Measurements from ENCODE around the gene F2R.
"Not testable (repeated sequence)": the region's sequence is repeated elsewhere in the genome, so short reads cannot be mapped to it uniquely, and the experiment has no call there.

The F2R gene

DNA sequence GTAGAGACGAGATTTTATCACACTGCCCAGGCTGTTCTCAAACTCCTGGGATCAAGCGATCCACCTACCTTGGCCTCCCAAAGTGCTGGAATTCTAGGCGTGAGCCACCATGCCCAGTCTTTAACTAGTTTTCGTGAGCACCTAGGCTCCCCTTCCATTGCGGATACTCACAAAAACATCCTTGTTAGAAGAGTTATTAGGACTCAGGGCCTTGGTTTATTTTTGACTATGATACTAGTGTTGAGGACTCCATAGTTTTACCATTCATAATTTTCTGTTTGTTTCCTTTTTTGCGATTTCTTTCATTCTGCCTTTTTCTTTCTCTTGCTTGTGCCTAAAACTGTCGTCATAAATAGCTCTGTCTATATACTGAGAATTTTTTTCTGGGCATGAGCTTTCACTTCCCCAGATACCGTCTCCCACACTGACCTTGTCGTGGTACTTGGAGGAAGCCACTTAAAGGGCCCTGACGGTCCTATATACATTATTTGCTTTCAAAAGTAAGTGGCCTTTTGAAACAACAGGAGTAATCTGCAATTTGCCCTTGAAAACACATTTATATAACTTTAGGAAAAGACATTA, 5.2 kb downstream of the F2R start:
- no peak for DNase-seq

DNA sequence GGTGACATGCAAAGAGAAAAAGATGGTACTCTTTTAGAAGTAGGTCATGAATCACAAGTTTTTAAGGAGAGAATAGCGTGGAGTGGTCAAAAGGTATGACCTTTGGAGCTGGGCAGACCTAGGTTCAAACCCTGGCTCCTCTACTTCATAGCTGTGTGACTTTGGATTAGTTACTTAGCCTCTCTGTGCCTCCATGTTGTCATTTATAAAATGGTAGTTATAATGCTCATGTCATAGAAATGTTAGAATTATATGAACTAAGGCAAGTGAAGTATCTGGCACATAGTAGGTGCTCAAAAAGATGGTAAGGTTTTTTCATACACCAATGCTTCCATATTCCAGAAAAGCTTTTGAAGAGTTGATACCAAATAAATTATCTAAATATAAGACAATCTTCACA, 7.3 kb downstream of the F2R start:
- no peak for DNase-seq

DNA sequence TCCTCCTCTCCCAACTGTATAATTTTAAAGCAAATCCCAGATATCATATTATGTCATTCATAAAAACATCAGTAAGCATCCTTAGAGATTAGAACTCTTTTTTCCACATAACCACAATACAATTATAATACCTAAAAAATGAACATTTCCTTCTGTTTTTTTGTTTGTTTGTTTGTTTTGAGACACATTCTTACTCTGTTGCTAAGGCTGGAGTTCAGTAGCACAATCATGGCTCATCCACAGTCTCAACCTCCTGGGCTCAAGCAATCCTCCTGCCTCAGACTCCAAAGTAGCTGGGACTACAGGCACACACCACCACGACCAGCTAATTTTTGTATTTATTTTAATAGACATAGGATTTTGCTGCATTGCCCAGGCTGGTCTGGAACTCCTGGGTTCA, 8.0 kb downstream of the F2R start:
- DNase-seq = no peak

DNA sequence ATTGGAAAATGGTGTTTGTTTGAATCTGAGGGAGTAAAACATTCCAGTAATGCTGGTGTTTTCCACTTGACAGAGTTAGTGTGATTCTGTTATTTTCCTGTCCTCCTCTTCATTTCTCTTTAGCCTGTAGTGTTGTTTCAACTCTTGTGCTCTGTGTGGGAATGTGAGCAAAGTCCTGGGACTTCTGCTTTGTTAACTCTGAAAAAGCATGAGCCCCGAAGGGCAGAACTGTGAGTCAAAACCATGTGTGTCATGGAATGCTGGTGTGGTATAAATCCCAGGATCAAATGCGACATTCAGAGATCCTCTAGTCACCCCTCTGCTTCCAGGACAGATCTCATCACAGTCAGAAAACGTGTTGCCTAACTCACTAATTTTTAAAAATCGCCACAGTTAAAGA, 8.9 kb downstream of the F2R start:
- no peak for DNase-seq

DNA sequence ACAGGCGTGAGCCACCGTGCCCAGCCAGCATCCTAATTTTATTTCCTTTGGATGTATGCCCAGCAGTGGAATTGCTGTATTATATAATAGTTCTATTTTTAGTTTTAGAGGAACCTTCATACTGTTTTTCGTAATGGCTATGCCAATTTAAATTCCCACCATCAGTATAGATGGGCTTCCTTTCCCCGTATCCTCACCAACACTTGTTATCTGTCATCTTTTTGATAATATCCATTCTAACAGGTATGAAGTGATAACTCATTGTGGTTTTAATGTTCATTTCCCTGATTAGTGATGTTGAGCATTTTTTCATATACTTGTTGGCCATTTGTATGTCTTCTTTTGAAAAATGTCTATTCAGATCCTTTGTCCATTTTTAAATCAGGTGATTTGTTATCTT, 13.0 kb downstream of the F2R start:
- DNase-seq = no peak

DNA sequence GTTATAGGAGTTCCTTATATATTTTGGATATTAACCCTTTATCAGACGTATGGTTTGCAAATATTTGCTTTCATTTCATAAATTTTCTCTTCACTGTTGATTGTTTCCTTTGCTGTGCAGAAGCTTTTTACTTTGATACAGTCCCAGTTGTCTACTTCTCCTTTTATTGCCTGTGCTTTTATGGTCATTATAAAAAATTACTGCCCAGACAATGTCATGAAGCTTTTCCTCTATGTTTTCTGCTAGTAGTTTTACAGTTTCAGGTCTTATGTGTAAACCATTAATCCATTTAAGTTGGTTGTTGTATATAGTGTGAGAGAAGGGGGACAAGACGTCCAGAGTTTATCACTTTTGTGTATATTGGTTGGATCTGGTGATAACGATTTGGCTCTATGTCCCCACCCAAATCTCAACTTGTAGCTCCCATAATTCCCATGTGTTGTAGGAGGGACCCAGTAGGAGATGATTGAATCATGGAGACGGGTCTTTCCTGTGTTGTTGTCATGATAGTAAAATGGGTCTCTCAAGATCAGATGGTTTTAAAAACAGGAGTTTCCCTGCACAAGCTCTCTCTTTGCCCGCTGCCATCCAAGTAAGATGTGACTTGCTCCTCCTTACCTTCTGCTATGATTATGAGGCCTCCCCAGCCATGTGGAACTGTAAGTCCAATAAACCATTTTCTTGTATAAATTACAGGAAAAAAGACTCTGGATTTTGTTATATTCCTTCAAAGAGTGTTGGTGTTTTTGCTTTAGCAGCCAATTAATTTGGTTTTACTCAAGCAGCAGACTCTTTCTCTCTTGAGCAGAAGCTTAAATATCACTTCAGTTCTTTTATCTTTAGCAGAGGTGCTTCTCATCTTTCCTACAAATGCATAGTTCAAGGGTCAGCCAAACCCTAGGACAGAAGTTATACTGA, 13.7 kb downstream of the F2R start:
- no peak for DNase-seq

DNA sequence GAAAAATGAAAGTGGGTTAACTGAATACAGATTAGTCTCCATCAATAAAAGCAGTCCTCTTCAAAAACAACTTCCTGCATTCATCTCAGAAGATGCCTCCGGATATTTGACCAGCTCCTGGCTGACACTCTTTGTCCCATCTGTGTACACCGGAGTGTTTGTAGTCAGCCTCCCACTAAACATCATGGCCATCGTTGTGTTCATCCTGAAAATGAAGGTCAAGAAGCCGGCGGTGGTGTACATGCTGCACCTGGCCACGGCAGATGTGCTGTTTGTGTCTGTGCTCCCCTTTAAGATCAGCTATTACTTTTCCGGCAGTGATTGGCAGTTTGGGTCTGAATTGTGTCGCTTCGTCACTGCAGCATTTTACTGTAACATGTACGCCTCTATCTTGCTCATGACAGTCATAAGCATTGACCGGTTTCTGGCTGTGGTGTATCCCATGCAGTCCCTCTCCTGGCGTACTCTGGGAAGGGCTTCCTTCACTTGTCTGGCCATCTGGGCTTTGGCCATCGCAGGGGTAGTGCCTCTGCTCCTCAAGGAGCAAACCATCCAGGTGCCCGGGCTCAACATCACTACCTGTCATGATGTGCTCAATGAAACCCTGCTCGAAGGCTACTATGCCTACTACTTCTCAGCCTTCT, 16.6 kb downstream of the F2R start:
- no peak for DNase-seq

DNA sequence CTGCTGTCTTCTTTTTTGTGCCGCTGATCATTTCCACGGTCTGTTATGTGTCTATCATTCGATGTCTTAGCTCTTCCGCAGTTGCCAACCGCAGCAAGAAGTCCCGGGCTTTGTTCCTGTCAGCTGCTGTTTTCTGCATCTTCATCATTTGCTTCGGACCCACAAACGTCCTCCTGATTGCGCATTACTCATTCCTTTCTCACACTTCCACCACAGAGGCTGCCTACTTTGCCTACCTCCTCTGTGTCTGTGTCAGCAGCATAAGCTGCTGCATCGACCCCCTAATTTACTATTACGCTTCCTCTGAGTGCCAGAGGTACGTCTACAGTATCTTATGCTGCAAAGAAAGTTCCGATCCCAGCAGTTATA, 17.1 kb downstream of the F2R start:
- peak; percentile 55 for DNase-seq

DNA sequence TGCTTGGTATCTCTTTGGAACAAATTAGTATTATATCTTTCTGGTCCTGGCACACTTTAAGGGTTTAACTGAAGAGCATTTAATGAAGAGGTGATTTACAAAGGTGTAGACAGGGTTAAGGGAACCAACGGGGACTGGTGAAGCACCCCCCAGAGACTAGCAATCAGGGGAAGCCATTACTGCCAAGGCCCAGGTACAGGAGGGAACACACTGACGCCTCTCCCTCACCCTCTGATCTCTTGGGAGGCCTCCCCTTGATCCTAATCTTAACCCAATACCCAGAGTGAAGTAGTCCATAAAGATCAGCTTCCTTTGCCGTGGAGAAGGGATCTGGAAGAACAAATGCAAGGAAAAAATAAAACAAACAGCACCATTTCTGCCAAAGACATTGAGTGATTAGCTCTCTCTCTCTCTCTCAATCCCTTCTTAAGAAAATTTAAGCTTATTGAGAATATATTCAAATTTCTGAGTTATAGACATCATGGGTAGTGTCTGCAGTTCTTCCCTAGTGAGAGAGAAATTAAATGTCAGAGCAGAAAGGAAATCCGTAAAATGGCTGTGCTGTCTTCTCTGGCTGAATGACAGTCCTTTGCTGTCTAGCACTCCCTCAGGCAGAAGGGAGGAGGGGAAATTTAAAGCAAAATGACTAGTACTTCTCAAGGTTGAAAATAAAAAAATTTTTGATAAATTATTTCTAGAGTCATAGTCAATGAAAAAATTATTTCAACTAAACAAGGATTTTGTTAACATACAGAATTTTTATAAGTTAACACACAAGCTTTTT, 20.0 kb downstream of the F2R start:
- no peak for DNase-seq

DNA sequence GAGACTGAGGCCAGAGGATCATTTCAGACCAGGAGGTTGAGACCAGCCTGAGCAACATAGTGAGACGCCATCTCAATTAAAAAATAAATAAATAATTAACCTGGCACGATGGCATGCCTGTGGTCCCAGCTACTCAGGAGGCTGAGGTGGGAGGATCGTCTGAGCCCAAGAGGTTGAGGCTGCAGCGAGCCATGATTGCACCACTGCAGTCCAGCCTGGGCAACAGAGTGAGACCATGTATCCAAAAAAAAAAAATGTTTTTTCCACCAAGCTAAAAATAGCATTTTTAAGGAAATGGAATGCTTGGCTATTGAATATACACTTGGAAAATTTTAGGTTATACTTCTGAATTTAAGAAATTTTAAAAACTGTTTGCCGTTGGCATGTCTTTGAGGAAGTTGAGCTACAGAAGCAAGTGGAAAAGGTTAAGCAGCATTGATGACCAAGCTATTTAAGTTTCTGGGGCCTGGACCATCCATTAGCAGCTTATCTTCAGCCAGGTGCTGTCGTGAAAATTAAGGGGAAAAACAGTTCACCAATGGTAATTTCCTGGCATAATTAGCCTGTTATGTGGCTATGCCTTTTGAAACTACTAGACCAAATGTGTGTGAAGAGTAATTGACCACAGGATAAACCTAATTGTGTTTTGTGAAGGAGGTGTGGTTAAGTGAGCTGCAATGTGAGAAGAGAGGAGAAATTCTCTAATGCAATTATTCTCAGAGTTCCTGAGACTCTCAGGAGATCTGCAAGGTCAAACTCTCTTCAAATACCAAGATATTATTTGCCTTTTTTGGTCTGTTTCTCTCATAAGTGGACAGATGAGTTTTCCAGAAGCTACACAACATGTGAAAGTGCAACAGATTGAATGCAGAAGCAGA, 21.0 kb downstream of the F2R start:
- no peak for DNase-seq

DNA sequence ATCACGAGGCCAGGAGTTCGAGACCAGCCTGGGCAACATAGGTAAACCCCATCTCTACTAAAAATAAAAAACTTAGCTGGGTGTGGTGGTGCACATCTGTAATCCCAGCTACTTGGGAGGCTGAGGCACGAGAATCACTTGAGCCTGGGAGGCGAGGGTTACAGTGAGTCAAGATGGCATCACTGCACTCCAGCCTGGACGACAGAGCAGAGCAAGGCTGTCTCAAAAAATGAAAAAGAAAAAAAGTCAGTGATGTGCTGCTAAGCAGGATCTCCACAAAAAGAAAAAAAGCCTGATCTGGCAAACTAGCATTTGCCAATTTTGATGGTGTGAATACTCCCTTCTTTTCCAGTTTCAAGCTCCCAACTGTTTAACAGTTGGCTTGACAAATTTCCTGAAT, 21.9 kb downstream of the F2R start:
- DNase-seq = no peak

DNA sequence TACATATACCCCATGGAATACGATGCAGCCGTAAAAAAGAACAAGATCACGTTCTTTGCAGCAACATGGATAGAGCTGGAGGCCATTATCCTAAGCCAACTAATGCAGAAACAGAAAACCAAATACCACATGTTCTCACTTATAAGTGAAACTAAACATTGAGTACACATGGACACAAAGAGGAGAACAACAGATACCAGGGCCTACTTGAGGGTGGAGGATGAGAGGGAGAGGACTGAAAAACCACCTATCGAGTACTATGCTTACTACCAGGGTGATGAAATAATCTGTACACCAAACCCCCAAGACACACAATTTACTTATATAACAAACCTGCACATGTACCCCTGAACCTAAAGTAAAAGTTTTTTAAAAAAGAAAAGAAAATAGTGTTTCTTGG, 25.6 kb downstream of the F2R start:
- DNase-seq = not testable (repeated sequence)

DNA sequence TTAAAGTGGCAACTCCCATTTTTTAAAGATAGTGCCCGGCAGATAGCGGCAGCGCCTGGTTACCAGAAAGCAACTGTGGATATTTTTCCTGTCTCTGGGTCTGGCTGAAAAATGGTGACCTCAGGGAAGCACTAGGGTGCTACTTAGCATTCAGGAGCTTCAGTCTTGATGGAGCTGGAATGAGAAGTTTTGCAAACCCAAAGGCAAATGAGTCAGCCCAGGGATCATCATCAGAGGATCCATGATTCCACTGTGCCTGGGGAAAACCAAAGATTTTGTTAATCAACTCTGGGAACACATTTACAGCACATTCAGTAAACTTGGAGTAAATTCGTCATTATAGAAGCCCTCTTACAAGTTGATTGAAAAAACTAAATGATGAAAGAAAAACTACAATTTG, 26.7 kb downstream of the F2R start:
- DNase-seq = no peak

DNA sequence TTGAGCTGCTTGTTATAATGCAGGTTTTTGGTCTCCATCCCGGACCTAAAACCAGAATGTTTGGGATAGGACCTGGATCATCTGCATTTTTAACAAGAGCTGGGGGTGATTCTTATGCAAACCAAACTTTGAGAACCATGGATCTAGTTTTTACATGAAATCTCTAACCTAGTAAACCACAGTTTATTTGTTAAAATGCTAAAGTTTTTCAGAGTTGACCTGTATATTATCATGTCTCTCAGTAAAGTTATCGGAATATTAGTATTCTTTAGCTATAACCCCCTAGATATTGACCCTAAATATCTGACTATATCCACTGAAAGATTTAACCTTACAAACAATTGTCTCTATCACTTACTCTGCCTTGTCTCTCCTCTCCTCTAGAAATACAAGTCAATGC, 28.7 kb downstream of the F2R start:
- DNase-seq = no peak

DNA sequence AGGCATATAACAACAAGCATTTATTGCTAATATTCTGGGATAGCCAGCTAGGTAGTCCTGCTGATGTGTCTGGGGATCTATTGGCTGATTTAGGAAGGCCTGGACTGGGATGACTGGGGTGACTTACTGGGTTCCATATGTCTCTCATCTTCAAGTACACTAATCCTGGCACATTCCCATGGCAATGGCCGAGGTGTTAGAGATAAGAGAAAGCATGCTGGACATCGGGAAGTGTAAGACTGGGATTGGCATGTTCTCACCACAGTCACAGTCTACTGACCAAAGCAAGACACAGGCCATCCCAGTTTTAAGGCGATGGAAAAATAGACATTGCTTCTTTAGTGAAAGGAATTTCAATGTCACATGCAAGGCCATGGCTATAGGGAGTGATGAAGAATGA, 29.7 kb downstream of the F2R start:
- DNase-seq = no peak

DNA sequence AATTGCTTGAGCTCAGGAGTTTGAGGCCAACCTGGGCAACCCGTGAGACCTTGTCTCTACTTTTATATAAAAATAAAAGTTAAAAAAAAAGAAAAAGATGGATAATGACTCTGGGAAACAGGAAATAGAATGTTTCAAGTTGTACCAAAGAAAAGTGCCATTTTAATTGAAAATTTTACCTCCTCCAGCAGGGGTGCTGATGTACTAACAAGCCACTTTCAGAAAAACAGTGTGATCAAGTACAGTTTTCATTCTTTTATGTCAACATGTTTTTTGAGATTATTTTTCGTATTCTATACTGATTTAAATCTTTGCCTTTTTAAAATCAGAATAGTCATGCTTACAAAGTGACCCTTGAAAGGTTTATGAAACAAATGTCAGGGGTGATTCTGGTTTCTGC, 30.8 kb downstream of the F2R start:
- DNase-seq = no peak

DNA sequence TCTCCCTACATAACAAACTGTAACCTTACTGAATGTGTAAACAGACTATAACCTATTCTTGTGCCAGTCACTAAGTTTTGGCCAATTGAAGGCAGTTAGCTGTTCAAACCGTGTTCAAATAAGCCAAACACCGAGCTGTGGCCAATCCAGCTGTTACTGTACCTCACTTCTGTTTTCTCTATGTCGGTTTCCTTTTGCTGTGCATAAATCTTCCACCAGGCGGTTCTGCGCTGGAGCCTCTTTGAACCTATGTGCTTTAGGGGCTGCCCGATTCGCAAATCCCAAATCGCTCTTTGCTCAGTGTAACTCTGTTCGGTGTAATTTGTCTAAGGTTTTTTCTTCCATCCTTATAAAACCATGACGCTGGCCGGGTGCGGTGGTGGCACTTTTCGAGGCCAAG, 31.8 kb downstream of the F2R start:
- no peak for DNase-seq

DNA sequence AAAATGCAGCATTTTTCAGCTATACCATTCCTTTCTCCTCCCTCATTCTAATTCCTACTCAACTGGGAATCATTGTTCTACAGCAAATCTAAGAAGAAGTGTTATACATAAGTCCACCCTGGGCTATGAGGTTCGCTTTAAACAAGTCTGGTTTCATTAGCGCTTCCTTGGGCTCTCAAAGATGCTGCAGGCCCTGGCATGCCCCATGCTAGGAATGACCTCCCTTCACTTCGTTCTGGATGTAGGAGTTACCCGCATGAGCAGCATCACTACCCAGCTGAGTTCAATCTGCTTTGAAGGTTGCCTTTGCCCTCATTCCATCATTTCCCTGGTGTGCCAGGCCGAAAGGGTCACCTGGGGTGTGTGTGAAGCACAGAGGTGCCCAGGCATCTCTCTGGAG, 35.4 kb downstream of the F2R start:
- DNase-seq = no peak

DNA sequence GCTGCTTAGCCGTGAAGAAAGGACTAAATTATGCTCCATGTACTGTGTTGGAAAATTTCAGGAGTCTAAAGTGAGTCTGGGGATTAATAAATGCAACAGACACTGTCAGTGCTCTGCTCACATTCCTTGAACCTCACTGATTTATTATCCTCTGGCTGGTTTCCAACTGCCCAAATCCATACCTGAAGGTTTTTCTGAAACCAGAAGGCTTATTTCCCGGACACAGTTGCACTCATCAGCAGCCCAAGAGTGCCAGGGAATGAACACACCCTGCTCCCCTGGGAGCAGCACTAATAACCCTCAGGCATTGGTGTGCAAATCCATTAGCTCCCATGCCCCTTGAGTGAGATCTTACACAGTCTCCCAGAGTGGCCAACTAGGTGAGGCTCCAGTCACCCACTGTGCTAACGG, 38.7 kb downstream of the F2R start:
- no peak for DNase-seq

DNA sequence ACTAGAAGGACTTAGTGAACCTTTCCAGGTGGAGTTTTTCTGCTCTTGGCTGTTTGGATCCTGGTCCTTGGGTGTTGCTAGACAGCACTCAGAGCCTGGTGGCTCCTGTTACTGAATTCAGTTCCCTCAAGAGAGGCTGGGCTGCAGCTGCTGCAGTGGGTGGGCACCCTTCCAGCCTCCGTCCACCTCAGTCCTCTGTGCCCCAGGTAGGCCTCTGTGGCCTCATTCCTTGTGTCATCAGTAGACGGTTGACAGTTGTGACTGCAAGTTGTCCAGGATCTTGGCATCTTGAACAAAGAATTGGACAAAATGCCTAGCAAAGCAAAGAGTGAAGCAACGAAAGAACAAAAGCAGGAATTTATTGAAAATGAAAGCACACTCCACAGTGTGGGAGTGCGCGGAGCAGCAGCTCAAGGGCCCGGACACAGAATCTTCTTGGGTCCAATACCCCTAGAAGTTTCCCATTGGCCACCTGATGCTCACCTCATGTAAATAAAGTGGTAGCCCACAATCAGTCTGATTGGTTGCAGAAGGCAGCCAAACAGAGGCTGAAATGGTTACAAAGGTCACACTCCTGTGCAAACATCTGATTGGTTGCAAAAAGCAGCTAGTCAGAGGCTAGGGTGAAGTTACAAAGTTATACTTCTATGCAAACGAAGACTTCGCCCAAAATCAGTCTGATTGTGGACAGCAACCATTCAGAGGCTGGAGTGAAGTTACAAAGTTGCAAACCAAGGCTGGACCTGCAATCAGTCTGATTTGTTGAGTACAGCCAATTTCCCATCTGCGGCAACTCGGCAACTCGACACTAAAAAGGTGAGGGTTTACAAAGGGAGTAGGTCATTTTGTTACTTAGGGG, 40.1 kb downstream of the F2R start:
- DNase-seq = no peak

DNA sequence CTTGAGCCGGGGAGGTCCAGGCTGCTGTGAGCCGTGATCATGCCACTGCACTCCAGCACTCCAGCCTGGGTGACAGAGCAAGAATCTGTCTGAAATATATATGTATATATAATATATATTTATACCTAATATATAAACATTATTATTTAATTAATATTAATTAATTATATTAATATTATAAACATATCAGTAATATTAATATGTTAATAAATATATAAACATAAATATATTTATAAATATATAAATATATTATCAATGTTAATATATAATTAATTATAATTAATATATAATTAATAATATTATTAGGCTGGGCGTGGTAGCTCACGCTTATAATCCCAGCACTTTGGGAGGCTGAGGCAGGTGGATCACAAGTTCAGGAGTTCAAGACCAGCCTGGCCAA, 41.1 kb downstream of the F2R start:
- DNase-seq = no peak

DNA sequence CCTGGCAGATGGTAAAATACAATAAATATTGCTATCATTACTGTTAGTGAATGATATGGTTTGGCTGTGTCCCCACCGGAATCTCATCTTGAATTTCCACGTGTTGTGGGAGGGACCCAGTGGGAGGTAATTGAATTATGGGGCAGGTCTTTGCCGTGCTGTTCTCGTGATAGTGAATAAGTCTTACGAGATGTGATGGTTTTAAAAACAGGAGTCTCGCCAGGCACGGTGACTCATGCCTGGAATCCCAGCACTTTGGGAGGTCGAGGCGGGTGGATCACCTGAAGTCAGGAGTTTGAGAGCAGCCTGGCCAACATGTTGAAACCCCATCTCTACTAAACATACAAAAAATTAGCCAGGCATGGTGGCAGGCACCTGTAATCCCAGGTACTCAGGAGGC, 45.2 kb downstream of the F2R start:
- not testable (repeated sequence) for DNase-seq
